Muscle layer of duodenum (tissue), 2 donors: Measurements from ENCODE around the gene FES.

ENCODE experiments used
- H3K27ac ChIP-seq: one replicate; pipeline ENCODE4 v1.7.0; 2013; ENCODE audit warnings: mild to moderate bottlenecking, low read length
- H3K27me3 ChIP-seq: one replicate; pipeline ENCODE4 v1.7.0; 2013; ENCODE audit warnings: low read depth, mild to moderate bottlenecking, control low read depth, low read length
- H3K36me3 ChIP-seq, 2 donors: one replicate each; pipeline ENCODE4 v1.7.0; 2013; ENCODE audit warnings: low read length in 2 of 2, control low read depth in 1 of 2, mild to moderate bottlenecking in 1 of 2; ENCODE audit not compliant: insufficient read depth in 2 of 2, control insufficient read depth in 1 of 2
- H3K4me1 ChIP-seq, 2 donors: one replicate each; pipeline ENCODE4 v1.7.0; 2013; ENCODE audit warnings: low read length in 2 of 2, mild to moderate bottlenecking in 2 of 2, control low read depth in 1 of 2, moderate library complexity in 1 of 2; ENCODE audit not compliant: insufficient read depth in 2 of 2, control insufficient read depth in 1 of 2
- H3K4me3 ChIP-seq, 2 donors: one replicate each; pipeline ENCODE4 v1.7.0; 2013; ENCODE audit warnings: low read length in 2 of 2, low read depth in 1 of 2, mild to moderate bottlenecking in 1 of 2
- H3K9me3 ChIP-seq, 2 donors: one replicate each; pipeline ENCODE4 v1.7.0; 2013; ENCODE audit warnings: low read length in 2 of 2, control low read depth in 1 of 2, mild to moderate bottlenecking in 1 of 2; ENCODE audit not compliant: control insufficient read depth in 1 of 2
- donor health status: healthy.

FES gene

DNA sequence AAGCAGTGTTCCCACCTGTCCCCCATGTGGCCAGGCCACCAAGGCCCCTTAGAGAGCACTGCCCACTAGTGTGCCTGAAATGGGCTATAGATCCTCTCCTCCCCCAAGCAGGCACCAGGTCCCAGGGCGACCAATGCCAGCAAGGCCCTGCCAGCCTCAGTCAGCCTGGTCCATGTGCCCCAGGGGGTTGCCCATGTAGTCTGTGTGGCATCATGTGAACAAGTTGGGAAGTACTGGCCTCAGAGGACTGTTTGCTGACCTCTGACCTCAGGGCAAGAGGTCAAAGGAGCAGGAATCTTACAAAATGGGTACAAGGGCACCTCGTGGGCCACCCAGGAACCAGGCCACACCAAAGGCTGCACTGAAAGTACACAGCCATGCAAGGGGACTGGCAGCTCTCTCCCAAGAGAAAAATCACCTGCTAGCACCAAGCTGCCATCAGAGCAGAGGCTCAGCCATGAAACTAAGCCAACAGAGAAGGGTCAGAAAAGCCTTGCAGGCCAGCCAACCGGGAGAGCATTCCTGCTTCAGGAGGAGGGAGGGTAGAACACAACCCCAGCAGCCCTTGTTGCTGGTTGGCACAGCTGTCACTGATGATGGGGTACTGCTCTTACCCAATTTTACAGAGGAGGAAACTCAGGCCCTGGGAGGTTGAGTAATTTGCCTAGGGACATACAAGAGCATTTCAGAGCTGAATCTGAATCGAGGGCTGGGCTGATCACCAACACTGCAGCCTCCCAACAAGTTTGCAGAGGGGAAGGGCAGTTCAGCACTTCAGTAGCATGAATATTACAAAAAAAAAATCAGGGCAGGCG, 21.1 kb upstream of the FES start:
- Histone ChIP-seq H3K4me1 (no peaks in the 10 kb centered on the region), H3K36me3 (no peaks in the 10 kb centered on the region), H3K27me3 (no peaks in the 10 kb centered on the region), H3K9me3 (no peaks in the 10 kb centered on the region), H3K4me3 (no peak overlapping the region), H3K27ac (peak overlapping the region; percentile 7)

- Histone ChIP-seq H3K27ac (no peak overlapping the region), H3K4me3 (no peak overlapping the region), H3K9me3 (no peaks in the 10 kb centered on the region), H3K4me1 (peaks cover 2 to 3% of the 10 kb centered on the region in 2 donors), H3K36me3 (no peaks in the 10 kb centered on the region), H3K27me3 (no peaks in the 10 kb centered on the region)
Measured at GRCh38 chr15:90863987-90864386, 20.3 kb upstream of the FES start.

DNA sequence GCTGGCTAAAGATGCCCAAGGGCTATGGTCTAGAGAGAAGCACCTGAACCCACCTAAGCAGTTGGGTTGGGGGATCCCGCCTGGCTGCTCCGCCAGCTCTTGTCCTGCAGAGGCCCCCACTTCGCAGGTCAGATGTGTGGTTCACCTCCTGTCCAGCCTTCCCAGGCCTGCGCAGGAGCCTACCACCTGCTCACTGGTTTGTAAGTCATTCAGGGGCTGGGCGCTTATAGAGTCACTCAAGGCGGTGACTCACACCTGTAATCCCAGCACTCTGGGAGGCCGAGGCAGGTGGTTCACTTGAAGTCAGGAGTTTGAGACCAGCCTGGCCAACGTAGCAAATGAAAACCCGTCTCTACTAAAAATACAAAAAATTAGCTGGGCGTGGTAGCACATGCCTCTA, 19.8 kb upstream of the FES start:
- Histone ChIP-seq H3K36me3 (no peaks in the 10 kb centered on the region), H3K4me3 (no peak overlapping the region), H3K27ac (no peak overlapping the region), H3K27me3 (no peaks in the 10 kb centered on the region), H3K4me1 (peaks cover 8% of the 10 kb centered on the region in 2 donors), H3K9me3 (no peaks in the 10 kb centered on the region)

GRCh38 chr15:90865702-90866101, 18.6 kb upstream of the FES start:
- Histone ChIP-seq H3K9me3 (no peaks in the 10 kb centered on the region), H3K27me3 (no peaks in the 10 kb centered on the region), H3K4me3 (no peak overlapping the region), H3K36me3 (no peaks in the 10 kb centered on the region), H3K4me1 (peaks cover 18 to 20% of the 10 kb centered on the region in 2 donors), H3K27ac (no peak overlapping the region)

DNA sequence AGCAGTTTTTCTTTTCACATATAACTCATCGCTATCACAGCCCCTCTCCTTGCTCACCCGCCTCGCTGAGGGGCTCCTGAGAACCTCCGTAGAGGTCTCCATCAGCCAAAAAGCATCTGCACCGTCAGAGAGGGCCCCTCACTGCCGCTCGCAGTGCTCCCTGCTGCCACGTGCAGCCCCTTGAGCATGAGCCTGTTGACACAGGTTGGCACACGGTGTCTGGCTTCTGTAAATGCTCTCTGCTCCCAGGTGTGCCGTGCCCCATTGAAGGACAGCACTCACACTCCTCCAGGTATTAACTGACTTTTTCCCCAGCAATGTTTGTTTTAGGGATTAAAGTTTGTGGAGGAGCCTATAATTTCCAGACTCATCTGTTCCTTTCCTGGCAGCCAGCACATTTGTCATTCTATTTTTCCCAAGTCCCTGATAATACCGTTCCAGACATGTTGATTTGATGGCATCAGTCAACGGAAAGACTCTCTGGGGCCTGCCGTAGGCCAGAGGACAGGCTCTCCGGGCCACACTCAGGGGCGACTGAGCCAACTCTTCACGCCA, 18.1 kb upstream of the FES start:
- no peaks in the 10 kb centered on the region for H3K27me3 ChIP-seq
- no peaks in the 10 kb centered on the region for H3K36me3 ChIP-seq
- H3K4me3 ChIP-seq: no peak overlapping the region
- no peak overlapping the region for H3K27ac ChIP-seq
- H3K4me1 ChIP-seq: peaks cover 20% of the 10 kb centered on the region in 2 donors
- H3K9me3 ChIP-seq: no peaks in the 10 kb centered on the region

DNA sequence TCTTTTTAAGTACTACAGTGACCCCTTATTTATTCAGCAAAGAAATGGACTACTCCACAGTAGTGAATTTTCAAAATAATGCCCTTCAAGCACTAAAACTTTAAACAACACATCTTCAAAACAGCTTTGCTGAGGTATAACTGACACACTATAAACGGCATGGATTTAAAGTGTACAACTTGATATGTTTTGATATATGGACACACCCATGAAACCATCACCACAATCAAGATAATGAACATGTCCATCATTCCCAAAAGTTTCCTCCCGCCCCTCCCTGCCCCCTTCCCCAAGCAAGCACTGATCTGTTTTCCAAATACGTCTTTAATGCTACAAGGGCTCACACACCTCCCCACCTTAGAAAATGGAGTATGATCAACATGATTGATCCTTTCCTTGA, 17.5 kb upstream of the FES start:
- H3K27ac ChIP-seq: no peak overlapping the region
- no peak overlapping the region for H3K4me3 ChIP-seq
- peaks cover 20% of the 10 kb centered on the region in 2 donors for H3K4me1 ChIP-seq
- no peaks in the 10 kb centered on the region for H3K27me3 ChIP-seq
- H3K36me3 ChIP-seq: no peaks in the 10 kb centered on the region
- H3K9me3 ChIP-seq: no peaks in the 10 kb centered on the region

- Histone ChIP-seq H3K9me3 (no peaks in the 10 kb centered on the region), H3K27ac (peak within 1 kb of the TSS; percentile 53), H3K36me3 (no peaks in the 10 kb centered on the region), H3K4me3 (no peak within 1 kb of the TSS), H3K4me1 (peaks cover 20 to 31% of the 10 kb centered on the region in 2 donors), H3K27me3 (no peaks in the 10 kb centered on the region)
Measured at GRCh38 chr15:90868261-90868689, 16.0 kb upstream of the FES start, which contains the start of gene FURIN. Gene FURIN (plus strand): TSS chr15:90868588. CDS start chr15:90875741, 7,153 bp downstream.

DNA sequence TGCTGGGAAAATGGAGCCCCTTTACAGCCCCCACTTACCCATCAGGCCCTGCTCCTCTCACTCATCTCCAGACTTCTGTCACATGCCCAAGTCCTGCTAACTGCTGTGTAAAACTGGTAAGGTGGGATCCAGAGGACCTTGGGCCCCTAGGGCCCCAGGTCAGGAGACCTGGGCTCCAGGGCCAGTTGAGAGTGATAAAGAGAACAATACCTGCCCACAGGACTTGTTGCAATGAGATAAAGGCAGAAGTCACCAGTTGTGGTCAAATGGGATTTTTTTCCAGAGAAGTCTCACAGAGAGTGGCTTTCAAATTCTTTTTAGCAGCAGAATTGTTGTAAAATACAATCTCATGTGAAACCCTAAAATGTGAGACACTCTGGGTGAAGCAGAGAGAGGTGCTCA, 15.2 kb upstream of the FES start:
- no peaks in the 10 kb centered on the region for H3K9me3 ChIP-seq
- no peaks in the 10 kb centered on the region for H3K27me3 ChIP-seq
- no peaks in the 10 kb centered on the region for H3K36me3 ChIP-seq
- H3K4me1 ChIP-seq: peaks cover 26 to 40% of the 10 kb centered on the region in 2 donors
- H3K4me3 ChIP-seq: no peak overlapping the region
- peak overlapping the region; percentile 53 for H3K27ac ChIP-seq

DNA sequence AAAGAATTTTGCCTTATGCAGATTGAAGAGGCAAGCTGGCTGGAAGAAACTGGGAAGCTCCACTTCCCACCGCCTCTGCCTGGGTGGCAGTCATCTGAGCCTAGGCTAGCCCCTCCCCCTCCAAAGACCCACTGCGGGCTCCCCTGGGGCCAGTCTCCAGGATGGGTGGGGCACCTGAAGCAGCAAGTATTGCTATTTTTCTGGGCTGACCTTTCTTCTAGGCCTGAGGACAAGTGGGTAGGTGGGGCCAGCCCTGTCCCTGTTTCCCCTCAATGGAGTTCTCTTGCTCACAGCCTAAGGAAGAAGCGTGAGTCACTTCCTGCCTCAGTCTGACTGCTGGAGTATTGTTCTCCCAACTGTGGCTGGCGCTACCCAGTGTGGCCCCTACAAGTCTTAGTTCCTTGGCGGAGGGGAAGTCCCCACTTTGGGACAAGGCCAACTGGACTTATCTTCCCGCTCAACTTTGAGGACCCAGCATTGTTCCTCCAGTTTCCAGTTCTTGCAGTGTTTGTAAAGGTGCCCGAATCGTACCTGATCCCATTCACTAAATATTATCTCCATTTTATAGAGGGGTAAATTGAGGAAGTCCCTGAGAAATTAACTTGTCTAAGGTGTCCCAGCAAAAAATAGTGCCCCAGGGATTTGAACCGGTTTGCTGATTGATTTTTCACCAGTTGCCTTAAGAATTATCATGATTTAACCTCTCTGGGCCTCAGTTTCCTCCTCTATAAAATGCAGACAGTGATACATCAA, 14.5 kb upstream of the FES start:
- Histone ChIP-seq H3K9me3 (no peaks in the 10 kb centered on the region), H3K27me3 (no peaks in the 10 kb centered on the region), H3K4me3 (peak overlapping the region; percentile 73 to 78), H3K27ac (peak overlapping the region; percentile 88), H3K36me3 (no peaks in the 10 kb centered on the region), H3K4me1 (peaks cover 27 to 42% of the 10 kb centered on the region in 2 donors)

GRCh38 chr15:90870354-90871138, 13.8 kb upstream of the FES start:
- H3K27ac ChIP-seq: peak overlapping the region; percentile 88
- peaks cover 27 to 42% of the 10 kb centered on the region in 2 donors for H3K4me1 ChIP-seq
- H3K9me3 ChIP-seq: no peaks in the 10 kb centered on the region
- H3K4me3 ChIP-seq: peak overlapping the region; percentile 73 to 78
- H3K36me3 ChIP-seq: peaks cover 0 to 2% of the 10 kb centered on the region in 2 donors
- no peaks in the 10 kb centered on the region for H3K27me3 ChIP-seq
